H9 (cell line): ENCODE results near the gene RNF26. TPM values are rescaled to one million over a fixed set of nuclear protein-coding genes. Genes with fewer than 3 reads are reported as not detected.

Experiments
- DNase-seq: peaks from one replicate; pipeline ENCODE4 v3.0.0-alpha.2; 2017
- H2AFZ ChIP-seq: one replicate; pipeline ENCODE4 v1.6.1; 2013; ENCODE audit warnings: mild to moderate bottlenecking, low read length, control low read depth, moderate library complexity
- H2AK5ac ChIP-seq: 2 replicates; pipeline ENCODE4 v1.6.1; 2013; ENCODE audit warnings: low read length, control low read depth, mixed read lengths; ENCODE audit not compliant: insufficient read length
- H2BK120ac ChIP-seq: one replicate; pipeline ENCODE4 v1.6.1; 2013; ENCODE audit warnings: low read depth, mild to moderate bottlenecking, low read length, control low read depth, inconsistent platforms; ENCODE audit not compliant: poor library complexity, severe bottlenecking
- H2BK12ac ChIP-seq: 2 replicates; pipeline ENCODE4 v1.6.1; 2013; ENCODE audit warnings: low read length, control low read depth, mixed read lengths, low read depth; ENCODE audit not compliant: insufficient read length
- H2BK15ac ChIP-seq: 2 replicates; pipeline ENCODE4 v1.6.1; 2013; ENCODE audit warnings: low read depth, low read length, control low read depth
- H2BK20ac ChIP-seq: one replicate; pipeline ENCODE4 v1.6.1; 2013; ENCODE audit warnings: low read depth, mild to moderate bottlenecking, low read length, control low read depth, inconsistent platforms; ENCODE audit not compliant: poor library complexity, severe bottlenecking
- H2BK5ac ChIP-seq: 2 replicates; pipeline ENCODE4 v1.6.1; 2013; ENCODE audit warnings: low read length, control low read depth, mixed read lengths; ENCODE audit not compliant: insufficient read length
- H3K14ac ChIP-seq: 2 replicates; pipeline ENCODE4 v1.6.1; 2013; ENCODE audit warnings: low read length, control low read depth; ENCODE audit not compliant: insufficient read depth
- H3K18ac ChIP-seq: 2 replicates; pipeline ENCODE4 v1.6.1; 2013; ENCODE audit warnings: low read depth, mild to moderate bottlenecking, mixed read lengths, low read length, control low read depth; ENCODE audit not compliant: insufficient read length
- H3K23ac ChIP-seq: 2 replicates; pipeline ENCODE4 v1.6.1; 2013; ENCODE audit warnings: low read length, control low read depth, mixed read lengths, low read depth; ENCODE audit not compliant: insufficient read length
- H3K23me2 ChIP-seq: 2 replicates; pipeline ENCODE4 v1.6.1; 2013; ENCODE audit warnings: low read depth, mild to moderate bottlenecking, mixed read lengths, low read length, control low read depth; ENCODE audit not compliant: insufficient read length, poor library complexity, severe bottlenecking
- H3K27ac ChIP-seq: 2 replicates; pipeline ENCODE4 v1.5.1; 2013; ENCODE audit warnings: low read length, control low read depth, mixed read lengths, low read depth; ENCODE audit not compliant: insufficient read length
- H3K27me3 ChIP-seq: 2 replicates; pipeline ENCODE4 v1.6.1; 2013; ENCODE audit warnings: low read length, control low read depth, inconsistent platforms; ENCODE audit not compliant: insufficient read depth
- H3K4ac ChIP-seq: 2 replicates; pipeline ENCODE4 v1.6.1; 2013; ENCODE audit warnings: low read depth, mild to moderate bottlenecking, control low read depth, inconsistent platforms, low read length, moderate library complexity
- H3K4me1 ChIP-seq: 2 replicates; pipeline ENCODE4 v1.6.1; 2013; ENCODE audit warnings: low read length, control low read depth, inconsistent platforms; ENCODE audit not compliant: insufficient read depth
- H3K4me2 ChIP-seq: 2 replicates; pipeline ENCODE4 v1.6.1; 2013; ENCODE audit warnings: low read length, control low read depth, mixed read lengths; ENCODE audit not compliant: insufficient read length, insufficient read depth
- H3K56ac ChIP-seq: 2 replicates; pipeline ENCODE4 v1.6.1; 2013; ENCODE audit warnings: low read depth, mild to moderate bottlenecking, mixed read lengths, low read length, control low read depth; ENCODE audit not compliant: insufficient read length
- H3K79me1 ChIP-seq: 2 replicates; pipeline ENCODE4 v1.6.1; 2013; ENCODE audit warnings: low read depth, mild to moderate bottlenecking, moderate library complexity, low read length, control low read depth, inconsistent platforms; ENCODE audit not compliant: insufficient read depth, poor library complexity, severe bottlenecking
- H3K79me2 ChIP-seq: 2 replicates; pipeline ENCODE4 v1.6.1; 2013; ENCODE audit warnings: low read length, control low read depth, inconsistent platforms; ENCODE audit not compliant: insufficient read depth
- H3K9ac ChIP-seq: 2 replicates; pipeline ENCODE4 v1.6.1; 2013; ENCODE audit warnings: low read length, control low read depth, mixed read lengths; ENCODE audit not compliant: insufficient read length; ENCODE audit errors: extremely low read depth
- H3K9me3 ChIP-seq: one replicate; pipeline ENCODE4 v1.6.1; 2013; ENCODE audit warnings: low read depth, low read length, inconsistent platforms; ENCODE audit not compliant: control insufficient read depth
- H3T11ph ChIP-seq: one replicate; pipeline ENCODE4 v1.6.1; 2013; ENCODE audit warnings: mild to moderate bottlenecking, low read length, control low read depth, inconsistent platforms
- H4K20me1 ChIP-seq: one replicate; pipeline ENCODE4 v1.6.1; 2013; ENCODE audit not compliant: control insufficient read depth, insufficient read length, insufficient read depth
- H4K5ac ChIP-seq: 2 replicates; pipeline ENCODE4 v1.6.1; 2013; ENCODE audit warnings: low read depth, mild to moderate bottlenecking, mixed read lengths, low read length, control low read depth; ENCODE audit not compliant: insufficient read length
- H4K8ac ChIP-seq: replicated peaks from 2 replicates; pipeline ENCODE4 v1.6.1; 2013; ENCODE audit warnings: low read length, control low read depth, mixed read lengths, low read depth; ENCODE audit not compliant: insufficient read length
- H4K91ac ChIP-seq: 2 replicates; pipeline ENCODE4 v1.6.1; 2013; ENCODE audit warnings: low read depth, mild to moderate bottlenecking, moderate library complexity, mixed read lengths, low read length, control low read depth; ENCODE audit not compliant: insufficient read length
- H3K27ac Mint-ChIP-seq, 3 experiments: 2 replicates in 2 of 3; 3 replicates in 1 of 3; pipeline ENCODE4 v1.8.0; 2020 to 2021; ENCODE audit warnings: mixed read lengths in 3 of 3, mild to moderate bottlenecking in 1 of 3, moderate library complexity in 1 of 3
- H3K27me3 Mint-ChIP-seq: 2 replicates; pipeline ENCODE4 v1.8.0; 2021; ENCODE audit warnings: low read depth, mild to moderate bottlenecking, moderate library complexity, mixed read lengths
- H3K36me3 Mint-ChIP-seq, 3 experiments: 2 replicates in 2 of 3; 3 replicates in 1 of 3; pipeline ENCODE4 v1.8.0; 2020 to 2021; ENCODE audit warnings: low read depth in 3 of 3, mixed read lengths in 3 of 3; ENCODE audit not compliant: insufficient read depth in 1 of 3
- H3K4me1 Mint-ChIP-seq, 2 experiments: 2 replicates each; pipeline ENCODE4 v1.8.0; 2020; ENCODE audit warnings: mixed read lengths in 2 of 2
- H3K4me3 Mint-ChIP-seq, 2 experiments: 2 replicates in 1 of 2; 3 replicates in 1 of 2; pipeline ENCODE4 v1.8.0; 2020 to 2021; ENCODE audit warnings: mild to moderate bottlenecking in 2 of 2, mixed read lengths in 2 of 2, moderate library complexity in 1 of 2
- H3K9me3 Mint-ChIP-seq, 2 experiments: 2 replicates in 1 of 2; 3 replicates in 1 of 2; pipeline ENCODE4 v1.8.0; 2020; ENCODE audit warnings: mild to moderate bottlenecking in 2 of 2, mixed read lengths in 2 of 2, moderate library complexity in 1 of 2
- CTCF ChIP-seq: fragments of 200-600 bp; sonication (generic); conservative IDR thresholded peaks from 3 replicates; pipeline ENCODE4 v1.8.0; 2021; ENCODE audit warnings: antibody characterized with exemption, mild to moderate bottlenecking
- WGBS: extraction: QIAGEN DNeasy Blood & Tissue Kit; methylation state at CpG from one replicate; pipeline ENCODE4 v1.1.7; 2013; ENCODE audit warnings: missing lambda C conversion rate, low lambda C conversion rate, mixed read lengths; ENCODE audit not compliant: insufficient read length; ENCODE audit errors: extremely low coverage; 5-methylcytosine and 5-hydroxymethylcytosine counted together
- total RNA-seq: library from RNA; stranded (reverse); gene quantifications from 2 replicates; pipeline ENCODE4 v1.2.1, GENCODE V29; 2021

RNF26 gene
- total RNA-seq, 1 experiment from 2014 or later, result 57.6 TPM

GRCh38 chr11:119314726-119315125 is 19.6 kb upstream of the RNF26 start:
- no peaks in the 10 kb centered on the region for H3K9me3 Mint-ChIP-seq
- H2BK15ac ChIP-seq, result no peak overlapping the region
- no peak overlapping the region for H2BK120ac ChIP-seq
- H3T11ph ChIP-seq, result no peak overlapping the region
- H4K5ac ChIP-seq, result no peak overlapping the region
- H3K27ac ChIP-seq, result no peak overlapping the region
- no peak overlapping the region for H3K23ac ChIP-seq
- no peak overlapping the region for H3K14ac ChIP-seq
- H3K79me2 ChIP-seq, result no peaks in the 10 kb centered on the region
- no peak overlapping the region for H4K91ac ChIP-seq
- H2AFZ ChIP-seq, result no peak overlapping the region
- no peak overlapping the region for H4K8ac ChIP-seq
- no peaks in the 10 kb centered on the region for H3K9me3 ChIP-seq
- no peaks in the 10 kb centered on the region for H3K79me1 ChIP-seq
- H3K4me2 ChIP-seq, result peak overlapping the region; percentile 77
- peaks cover 15% of the 10 kb centered on the region; the same call in 1 of the 2 replicates for H3K4me1 ChIP-seq
- H3K4me3 Mint-ChIP-seq, result peak overlapping the region; percentile 66 to 77; a peak in 2 of 5 replicates
- TF ChIP-seq CTCF, result no peak
- H4K20me1 ChIP-seq, result no peaks in the 10 kb centered on the region
- H3K4ac ChIP-seq, result no peak overlapping the region
- no peak overlapping the region for H3K9ac ChIP-seq
- no peak for DNase-seq
- no peak overlapping the region for H3K56ac ChIP-seq
- no peak overlapping the region for H2AK5ac ChIP-seq
- no peak overlapping the region for H3K27ac Mint-ChIP-seq
- peaks cover 22% of the 10 kb centered on the region for H3K23me2 ChIP-seq
- H3K18ac ChIP-seq, result no peak overlapping the region
- H3K4me1 Mint-ChIP-seq, result peaks cover 34 to 37% of the 10 kb centered on the region in 2 experiments
- no peak overlapping the region for H2BK5ac ChIP-seq
- peaks cover 38% of the 10 kb centered on the region for H3K27me3 Mint-ChIP-seq
- WGBS, result no CpG with 5 or more reads among the region's 18 CpGs
- no peak overlapping the region for H2BK12ac ChIP-seq
- H2BK20ac ChIP-seq, result no peak overlapping the region
- H3K36me3 Mint-ChIP-seq, result peaks cover 0 to 31% (median 12%) of the 10 kb centered on the region in 3 experiments; a peak in 5 of 7 replicates
- peaks cover 9% of the 10 kb centered on the region; the same call in 1 of the 2 replicates for H3K27me3 ChIP-seq
